Stimulated activated CD4-positive, alpha-beta T cell treated with anti-CD3 and anti-CD28 coated beads, Interleukin-15, amount 100 ng/mL, for 24 hours (primary cell): ENCODE data around the gene DRAM1.
"Not testable (repeated sequence)": the region's sequence is repeated elsewhere in the genome, so short reads cannot be mapped to it uniquely, and the experiment has no call there.

ENCODE experiments used
- DNase-seq: peaks from one replicate; pipeline ENCODE4 v3.0.0-alpha.2; 2020

Gene DRAM1

DNA sequence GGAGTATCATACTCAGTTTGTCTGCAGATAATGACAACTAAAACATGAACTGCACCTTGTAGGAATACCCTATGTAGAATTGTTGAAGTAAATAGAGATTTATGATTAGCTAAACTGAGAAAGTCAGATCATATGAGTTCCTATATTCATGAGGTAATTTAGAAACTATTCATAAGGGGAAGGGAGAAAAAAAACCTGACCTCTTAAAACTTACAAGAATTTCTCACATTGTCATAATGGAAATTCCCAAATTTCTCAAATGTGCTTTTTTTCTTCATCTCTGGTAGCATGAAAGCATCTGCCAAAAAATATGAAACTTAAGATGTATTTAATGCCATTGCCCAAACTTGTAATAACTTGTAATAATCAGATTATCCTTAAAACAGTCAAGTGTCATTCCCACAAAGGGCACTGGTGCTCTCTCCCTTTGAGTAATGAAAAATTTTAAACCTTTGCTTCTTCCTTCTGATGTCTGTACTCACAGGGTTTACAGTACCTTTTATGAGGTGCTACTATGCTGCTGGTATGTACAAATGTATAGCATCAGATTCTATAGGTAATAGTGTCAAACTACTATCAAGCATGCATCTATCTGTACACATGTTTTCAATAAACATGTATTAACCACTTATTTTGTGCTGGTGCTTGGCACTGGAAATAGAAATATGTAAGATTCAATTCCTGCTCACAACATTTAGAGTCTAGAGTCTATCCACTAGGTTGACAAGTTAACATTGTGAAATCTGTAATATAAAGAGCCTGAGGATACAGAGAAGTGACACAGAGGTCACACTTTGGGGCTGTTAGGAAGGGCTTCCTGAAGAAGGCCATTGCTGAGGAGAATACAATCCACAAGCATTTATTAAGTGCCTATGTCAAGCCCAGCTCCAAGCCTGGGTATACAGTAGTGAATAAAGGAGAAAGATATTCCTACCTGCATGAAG is 17.4 kb upstream of the DRAM1 start:
- DNase-seq: no peak

DNA sequence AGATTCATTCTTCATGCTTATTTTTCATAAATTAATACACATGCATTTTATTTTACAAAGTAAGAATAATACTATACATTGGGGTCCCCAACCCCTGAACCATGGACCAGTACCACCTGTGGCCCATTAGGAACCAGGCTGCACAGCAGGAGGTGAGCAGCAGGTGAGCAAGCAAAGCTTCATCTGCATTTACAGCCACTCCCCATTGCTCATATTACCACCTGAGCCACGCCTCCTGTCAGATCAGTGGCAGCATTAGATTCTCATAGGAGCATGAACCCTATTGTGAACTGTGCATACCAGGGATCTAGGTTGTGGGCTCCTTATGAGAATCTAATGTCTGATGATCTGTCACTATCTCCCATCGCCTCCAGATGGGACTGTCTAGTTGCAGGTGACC is 15.7 kb upstream of the DRAM1 start:
- not testable (repeated sequence) for DNase-seq

DNA sequence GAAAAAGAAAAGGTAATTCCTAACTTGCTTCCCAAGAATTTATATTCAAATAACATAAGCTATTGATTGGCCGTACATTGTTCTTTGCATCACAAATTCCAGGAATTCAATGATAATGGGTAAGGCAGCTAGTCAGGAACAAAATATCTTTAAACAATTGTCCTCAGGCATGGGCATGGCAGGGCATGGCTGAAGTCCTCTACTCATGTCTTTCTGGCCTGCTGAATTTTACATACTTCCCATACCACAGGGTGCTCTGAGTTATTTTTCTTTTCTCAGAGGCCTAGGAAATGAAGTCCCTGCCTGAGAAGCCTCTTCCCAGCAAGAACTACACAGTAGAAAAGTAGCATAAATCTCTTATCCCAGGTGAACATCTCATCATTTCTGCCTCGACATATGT is 15.1 kb upstream of the DRAM1 start:
- DNase-seq: no peak

DNA sequence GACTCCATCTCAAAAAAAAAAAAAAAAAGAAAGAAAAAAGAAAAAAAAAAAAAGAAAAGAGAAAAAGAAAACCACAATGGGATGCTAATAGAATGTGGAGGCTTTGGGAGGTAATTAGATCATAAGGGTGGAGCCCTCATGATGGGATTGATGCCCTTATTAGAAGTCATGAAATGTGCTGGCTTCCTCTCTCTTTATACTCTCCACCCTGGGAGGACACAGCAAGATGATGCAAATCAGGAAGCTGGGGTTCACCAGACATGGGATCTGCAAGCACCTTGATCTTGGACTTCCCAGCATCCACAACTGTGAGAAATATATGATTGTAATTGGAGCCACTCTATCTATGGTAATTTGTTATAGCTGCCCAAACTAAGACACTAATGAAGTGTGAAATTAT is 13.4 kb upstream of the DRAM1 start:
- no peak for DNase-seq

DNA sequence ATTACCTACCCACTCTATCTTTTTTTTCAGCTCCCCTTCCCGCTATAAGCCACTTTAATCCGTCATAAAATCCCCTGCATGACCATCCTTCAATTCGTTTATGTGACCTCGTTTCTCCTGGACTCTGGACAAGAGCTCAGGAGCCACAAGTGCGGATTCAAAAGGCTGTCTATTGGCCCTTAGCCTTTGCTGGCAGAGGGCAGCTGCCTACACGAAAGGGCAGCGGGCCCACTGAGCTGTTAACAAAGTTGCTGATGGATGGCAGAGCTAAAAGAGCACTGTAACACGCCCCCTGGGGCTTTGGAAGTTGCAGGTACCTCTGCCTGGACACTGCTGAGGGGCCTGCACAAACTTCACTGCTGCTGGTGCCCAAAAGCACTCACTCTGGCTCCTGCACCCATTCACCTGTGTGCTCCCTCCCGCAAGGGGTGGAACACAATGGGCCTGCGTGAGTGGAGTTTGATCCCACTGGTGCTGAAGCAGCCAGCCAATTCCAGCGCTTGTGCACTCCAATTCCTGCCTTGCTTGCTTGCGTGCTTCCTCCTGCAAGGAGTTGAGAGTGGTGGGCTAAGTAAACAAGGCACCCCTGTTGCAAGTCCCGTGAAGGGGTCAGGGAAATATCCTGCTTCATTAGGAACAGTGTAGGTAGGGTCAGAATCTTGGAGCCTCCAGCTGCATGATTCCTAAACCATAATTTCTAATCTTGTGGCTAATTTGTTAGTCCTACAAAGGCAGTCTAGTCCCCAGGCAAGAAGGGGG is 10.6 kb upstream of the DRAM1 start:
- DNase-seq: no peak

DNA sequence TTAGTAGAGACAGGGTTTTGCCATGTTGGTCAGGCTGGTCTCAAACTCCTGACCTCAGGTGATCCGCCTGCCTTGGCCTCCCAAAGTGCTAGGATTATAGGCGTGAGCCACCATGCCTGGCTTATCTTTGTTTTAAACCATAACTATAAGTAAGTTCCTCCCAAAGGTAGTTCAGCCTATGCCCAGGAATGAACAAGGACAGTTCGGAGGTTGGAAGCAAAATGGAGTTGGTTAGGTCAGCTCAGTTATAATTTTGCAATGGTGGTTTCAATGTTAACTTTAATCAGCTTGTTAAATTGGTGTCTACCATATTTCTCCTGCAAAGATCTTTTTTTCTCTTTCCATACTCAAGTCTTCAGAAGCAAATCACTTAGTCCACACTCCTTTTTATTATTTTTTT is 9.8 kb upstream of the DRAM1 start:
- DNase-seq: not testable (repeated sequence)

DNA sequence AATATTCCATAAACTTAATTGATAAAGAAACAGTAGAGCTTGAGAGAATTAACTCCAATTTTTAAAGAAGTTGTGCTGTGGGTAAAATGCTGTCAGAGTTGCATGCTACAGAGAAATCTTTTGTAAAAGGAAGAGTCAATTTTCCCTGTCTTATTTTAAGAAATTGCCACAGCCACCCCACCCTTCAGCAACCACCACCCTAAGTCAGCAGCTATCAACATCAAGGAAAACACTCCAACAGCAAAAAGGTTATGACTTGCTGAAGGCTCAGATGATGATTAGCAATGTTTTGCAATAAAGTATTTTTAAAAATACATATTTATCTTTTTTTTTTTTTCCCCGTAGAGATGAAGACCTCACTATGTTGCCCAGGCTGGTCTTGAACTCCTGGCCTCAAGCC is 6.5 kb upstream of the DRAM1 start:
- DNase-seq: no peak

DNA sequence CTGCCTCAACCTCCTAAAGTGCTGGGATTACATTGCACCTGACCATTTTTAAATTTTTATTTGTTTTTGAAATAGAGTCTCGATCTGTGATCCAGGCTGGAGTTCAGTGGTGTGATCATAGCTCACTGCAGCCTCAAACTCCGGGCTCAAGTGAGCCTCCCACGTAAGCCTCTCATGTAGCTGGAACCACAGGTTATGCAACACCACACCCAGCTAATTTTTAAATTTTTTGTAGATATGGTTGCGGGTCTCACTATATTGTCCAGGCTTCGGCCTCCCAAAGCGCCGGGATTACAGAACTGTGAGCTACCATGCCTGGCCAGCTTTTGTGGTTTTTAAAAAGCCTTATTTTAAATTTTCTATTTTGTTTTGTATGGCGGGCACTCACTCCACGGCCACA is 2.2 kb upstream of the DRAM1 start:
- DNase-seq: no peak

DNA sequence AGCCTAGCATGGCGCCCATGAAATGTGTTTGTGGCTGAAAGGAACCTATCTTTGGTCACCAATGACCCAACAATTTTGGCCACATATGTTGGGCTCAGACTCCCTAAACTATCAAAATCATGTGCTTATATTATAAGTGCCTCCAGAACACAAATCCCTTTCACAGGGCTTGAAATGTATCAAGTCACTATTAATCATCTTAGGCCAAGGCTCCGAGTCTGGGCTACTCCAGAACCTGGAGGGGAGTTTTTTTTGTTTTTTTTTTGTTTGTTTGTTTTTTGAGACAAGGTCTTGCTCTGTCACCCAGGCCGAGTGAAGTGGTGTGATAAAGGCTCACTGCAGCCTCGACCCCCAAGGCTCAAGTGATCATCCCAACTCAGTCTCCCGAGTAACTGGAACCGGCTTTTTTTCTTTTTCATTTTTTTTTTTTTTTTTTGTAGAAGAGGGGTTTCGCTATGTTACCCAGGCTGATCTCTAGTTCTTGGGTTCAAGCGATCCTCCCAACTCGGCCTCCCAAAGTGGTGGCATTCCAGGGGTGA is 989 bp upstream of the DRAM1 start:
- no peak for DNase-seq

DNA sequence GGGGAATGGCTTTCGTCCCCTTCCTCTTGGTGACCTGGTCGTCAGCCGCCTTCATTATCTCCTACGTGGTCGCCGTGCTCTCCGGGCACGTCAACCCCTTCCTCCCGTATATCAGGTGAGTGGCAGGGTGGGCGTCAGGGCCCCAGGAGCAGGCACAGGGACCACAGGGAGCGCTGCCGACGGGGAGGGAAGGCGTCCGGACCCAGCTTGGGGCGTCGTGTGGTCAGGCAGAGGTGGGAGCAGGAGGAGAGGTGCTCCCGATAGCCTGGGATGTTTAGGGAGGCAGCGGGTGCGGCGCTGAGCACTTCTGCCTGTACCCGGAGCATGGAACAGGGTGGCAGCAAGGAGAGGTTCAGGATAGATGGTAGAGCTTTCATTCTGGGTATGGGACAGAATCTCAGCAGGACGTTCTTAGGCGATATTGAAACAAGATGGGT is 444 bp downstream of the DRAM1 start:
- DNase-seq: no peak

DNA sequence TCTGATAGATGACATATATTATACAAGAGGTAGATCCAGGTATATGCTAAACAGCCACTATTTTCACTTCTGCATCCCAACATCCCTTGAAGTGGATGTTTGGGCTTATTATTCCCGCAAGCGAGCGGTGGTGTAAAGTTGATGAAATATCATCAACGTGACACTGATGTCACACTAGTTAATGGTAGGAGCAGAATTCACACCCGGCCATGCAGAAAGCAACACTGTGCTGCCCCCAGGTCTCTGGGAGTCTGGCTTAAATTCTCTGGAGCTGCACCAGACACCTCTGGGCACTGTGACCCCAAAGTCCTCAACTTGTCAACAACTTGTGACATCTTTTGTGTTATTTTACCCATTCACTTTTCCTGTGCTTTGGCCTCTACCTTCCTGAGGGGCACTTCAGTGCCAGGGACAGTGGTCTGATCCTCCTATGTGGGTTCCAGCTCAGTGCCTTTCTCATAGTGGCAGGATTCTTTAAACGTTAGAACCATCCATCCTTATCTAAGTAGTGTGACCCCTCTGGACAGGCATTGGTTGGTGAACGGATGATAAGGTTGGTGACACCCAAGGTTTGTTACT is 952 bp downstream of the DRAM1 start:
- DNase-seq: no peak

DNA sequence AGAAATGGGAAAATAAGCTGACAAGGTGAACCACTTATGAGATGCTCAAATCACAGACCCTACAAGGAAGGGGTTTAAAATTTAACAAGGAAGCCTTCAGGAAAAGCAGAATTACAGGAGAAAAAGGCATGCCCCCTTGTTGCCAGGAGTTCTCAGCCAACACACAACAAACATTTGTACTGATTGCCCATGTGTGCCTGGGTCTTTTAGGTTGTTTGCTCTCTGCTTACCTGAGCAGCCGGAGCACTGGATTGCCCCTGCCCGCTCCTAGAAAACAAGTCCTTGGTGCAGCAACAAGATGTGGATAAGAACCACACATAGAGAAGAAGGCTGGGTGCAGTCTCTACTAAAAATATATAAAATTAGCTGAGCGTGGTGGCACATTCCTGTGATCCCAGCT is 3.4 kb downstream of the DRAM1 start:
- DNase-seq: no peak

DNA sequence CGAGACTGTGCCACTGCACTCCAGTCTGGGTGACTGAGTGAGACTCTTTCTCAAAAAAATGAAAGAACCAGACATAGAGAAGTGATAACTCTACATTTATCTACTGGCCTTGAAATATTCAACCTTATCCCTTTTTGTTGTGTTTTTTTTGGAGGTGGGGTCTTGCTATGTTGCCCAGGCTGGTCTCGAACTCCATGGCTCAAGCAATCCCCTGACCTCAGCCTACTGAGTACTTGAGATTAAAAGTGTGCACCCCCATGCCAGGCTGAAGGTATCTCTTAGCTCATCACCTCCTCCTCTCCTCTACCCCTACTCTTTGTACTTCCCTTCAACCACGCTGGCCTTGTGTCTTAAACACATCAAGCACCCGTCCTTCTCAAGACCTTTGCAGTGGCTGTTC is 3.8 kb downstream of the DRAM1 start:
- DNase-seq: no peak

DNA sequence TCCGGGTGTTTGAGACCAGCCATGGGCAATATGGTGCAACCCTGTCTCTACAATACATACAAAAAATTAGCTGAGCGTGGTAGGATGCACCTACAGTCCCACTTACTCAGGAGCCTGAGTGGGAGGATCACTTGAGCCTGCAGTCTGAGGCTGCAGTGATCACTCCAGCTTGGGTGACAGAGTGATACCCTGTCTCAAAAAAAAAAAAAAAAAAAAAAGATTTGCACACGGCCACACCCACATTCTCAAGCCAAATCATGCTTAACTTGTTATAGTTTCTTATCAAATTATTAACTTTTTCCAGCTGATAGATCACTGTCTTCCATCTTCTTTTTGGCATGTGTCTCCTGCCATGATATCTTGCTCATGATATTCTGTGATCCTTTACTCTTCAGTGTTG is 6.8 kb downstream of the DRAM1 start:
- DNase-seq: no peak

DNA sequence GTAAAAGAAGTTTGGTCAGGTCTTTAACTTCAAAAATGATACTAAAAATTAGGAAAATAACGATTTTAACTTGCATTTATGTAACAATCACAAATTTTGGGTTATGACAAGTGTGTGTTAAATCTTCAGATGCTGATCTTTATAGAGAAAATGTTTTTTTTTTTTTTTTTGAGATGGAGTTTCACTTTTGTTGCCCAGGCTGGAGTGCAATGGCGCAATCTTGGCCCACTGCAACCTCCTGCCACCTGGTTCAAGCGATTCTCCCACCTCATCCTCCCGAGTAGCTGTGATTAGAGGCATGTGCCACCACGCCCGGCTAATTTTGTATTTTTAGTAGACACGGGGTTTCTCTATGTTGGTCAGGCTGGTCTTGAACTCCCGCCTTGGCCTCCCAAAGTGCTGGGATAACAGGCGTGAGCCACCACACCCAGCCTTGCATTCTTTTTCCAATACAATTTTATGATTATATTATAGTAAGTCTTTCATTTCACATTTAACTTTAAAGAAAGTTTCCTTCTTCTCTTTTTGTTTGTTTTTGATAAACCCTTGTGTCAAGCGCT is 7.5 kb downstream of the DRAM1 start:
- DNase-seq: not testable (repeated sequence)

DNA sequence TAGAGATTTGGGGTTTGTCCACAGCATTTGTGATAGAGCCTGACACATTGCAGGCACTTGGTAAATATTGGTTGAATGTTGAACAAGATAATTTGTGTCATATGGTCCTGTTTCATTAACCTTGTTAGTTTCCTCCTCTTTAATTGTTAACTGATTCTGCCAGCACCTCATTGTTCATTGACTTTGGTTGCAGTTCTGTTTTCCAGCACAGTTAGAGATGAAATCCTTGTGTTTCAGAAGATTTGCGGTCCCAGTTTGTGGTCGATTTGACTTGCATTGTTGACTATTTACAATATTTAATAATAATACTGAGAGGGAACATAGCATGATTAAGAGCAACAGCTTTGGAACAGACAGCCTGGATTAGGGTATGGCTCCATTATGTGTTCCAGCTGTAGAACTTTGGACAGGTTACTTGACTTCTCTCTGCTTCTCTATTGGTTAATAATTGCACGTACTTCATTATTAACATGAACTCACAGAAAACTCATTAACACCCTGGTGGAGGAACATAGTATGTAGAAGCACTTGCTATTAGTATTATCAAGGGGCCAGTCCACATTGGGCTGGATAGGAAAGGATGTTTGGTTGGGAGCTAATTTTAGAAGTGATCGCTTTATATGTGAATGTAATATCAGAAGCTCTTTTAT is 8.7 kb downstream of the DRAM1 start:
- DNase-seq: no peak

DNA sequence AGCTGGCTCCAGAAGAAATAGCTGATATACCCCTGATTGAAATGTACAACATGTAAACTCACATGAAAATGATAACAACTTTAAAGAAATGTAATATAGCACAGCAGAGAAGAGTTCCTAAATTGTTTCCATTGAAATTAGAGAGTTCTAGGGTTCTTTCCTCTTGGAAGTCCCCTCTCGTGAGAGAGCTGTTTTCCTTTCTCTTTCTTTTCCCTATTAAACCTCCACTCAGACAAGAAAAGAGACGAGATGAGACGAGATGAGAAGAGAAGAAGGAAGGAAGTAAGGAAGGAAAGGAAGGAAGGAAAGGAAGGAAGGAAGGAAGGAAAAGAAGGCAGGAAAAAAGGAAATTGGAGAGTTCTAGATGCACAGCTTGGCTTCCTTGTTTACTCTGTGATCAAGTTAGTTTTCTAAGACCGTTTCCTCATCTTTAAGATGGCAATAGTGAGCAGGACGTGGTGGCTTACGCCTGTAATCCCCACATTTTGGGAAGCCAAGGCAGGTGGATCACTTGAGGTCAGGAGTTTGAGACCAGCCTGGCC is 11.9 kb downstream of the DRAM1 start:
- DNase-seq: no peak

DNA sequence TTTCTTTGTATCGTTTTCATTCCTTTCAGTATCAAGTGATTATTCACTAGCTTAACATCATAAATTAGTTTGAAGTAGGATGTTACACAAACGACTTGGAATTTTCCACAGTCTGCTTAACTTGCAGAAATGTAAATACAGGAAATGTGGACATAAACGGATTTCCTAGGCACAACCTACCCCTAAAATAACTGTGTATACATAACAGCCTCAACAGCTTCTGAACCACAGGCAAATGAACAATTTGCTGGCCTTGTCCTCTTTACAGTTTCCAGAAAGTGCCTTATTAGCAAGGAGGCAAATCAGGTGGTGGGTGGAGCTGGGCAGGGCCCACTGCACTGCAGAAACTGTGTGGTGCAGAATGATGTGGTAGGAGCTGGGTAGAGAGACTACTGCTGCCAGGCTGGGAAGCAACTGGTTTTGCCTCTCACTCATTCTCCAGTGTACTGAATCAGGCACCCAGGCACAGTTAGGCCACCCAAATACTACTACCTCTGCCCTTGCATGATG is 14.1 kb downstream of the DRAM1 start:
- no peak for DNase-seq

DNA sequence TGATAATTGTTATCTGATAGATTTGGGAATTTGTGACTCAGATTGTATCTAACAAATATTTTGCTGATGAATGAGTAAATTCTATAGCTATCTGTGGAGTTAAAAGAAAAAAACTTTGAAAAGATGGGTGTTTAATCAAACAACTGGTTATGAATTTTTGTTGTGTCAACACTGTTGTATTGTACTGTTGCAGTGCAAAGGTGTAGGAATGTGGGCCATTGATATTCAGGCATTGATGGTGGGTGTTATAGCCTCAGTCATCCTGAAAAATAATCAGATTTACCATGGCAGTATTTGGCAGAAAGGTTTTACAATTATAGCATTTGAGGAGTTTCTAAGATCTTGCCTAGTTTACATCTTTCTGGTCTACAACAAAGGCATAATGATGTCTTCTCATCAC is 15.4 kb downstream of the DRAM1 start:
- DNase-seq: no peak

DNA sequence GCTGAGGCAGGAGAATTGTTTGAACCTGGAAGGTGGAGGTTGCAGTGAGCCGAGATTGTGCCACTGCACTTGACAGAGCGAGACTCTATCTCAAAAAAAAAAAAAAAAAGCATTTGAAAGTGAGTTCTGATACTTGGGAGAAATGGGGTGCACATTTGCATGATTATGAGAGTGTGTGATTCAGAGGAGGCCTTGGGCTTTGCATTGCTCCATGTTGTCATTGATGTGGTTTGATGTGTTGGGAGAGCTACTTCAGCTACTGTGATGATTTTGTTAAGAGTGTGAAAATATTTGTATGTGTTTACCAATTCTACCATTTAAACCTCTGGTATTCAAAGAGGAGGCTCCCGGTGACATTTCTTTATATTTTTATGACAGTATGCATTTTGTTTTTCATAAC is 24.4 kb downstream of the DRAM1 start:
- no peak for DNase-seq

DNA sequence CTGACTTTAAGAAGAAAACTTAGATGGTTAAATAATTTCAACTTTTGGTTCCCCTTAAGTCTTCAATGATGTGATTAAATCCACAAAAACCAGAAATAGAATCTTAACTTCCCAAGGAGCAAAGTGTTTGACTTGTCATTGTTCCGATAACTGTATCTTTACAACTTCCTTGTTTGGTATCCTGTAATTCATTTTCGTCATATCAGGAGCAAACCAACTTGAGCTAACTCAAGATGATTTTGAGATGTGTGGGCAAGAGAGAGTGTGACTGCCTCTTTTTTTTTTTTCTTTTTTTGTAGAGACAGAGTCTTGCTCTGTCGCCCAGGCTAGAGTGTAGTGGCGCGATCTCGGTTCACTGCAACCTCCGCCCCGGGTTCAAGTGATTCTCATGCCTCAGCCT is 25.3 kb downstream of the DRAM1 start:
- DNase-seq: no peak

DNA sequence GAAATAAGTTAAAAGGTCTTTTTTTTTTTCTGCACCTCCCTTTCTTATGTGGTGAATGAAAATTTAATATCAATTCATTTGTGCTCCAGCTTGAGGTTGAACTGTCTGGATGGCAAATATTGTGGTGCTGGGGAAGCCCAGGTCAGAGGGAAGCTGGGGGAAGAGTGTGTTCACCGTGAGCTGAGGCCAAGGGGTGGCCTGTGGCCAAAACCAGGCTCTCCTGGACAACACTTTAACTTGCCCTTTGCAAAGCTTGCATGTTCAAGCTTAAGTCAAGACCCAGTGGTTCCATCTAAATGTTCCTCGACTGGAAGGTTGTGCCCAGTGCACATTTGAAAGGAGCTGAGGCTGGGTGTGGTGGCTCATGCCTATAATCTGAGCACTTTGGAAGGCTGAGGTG is 28.8 kb downstream of the DRAM1 start:
- DNase-seq: no peak
